Measurements from ENCODE around the gene MEGF6. TPM values are rescaled to one million over a fixed set of nuclear protein-coding genes. Genes with fewer than 3 reads are reported as not detected.

Gene MEGF6
- total RNA-seq, 1 experiment from 2014 or later, result 21.3 TPM

- no peak within 1 kb of the TSS for H2AFZ ChIP-seq (ENCODE audit: low read length)
- no peak within 1 kb of the TSS for H2BK120ac ChIP-seq (ENCODE audit: low read depth, low read length, poor library complexity, severe bottlenecking)
- H3K4ac ChIP-seq (ENCODE audit: low read depth, low read length), result no peak within 1 kb of the TSS
- no peak within 1 kb of the TSS for H3K27ac ChIP-seq (ENCODE audit: insufficient read length, low read depth, low read length)
- H3K56ac ChIP-seq (ENCODE audit: insufficient read length, low read depth, low read length), result no peak within 1 kb of the TSS
- H2BK15ac ChIP-seq (ENCODE audit: low read depth, low read length), result no peak within 1 kb of the TSS
- no peak within 1 kb of the TSS for H2BK20ac ChIP-seq (ENCODE audit: low read depth, low read length, poor library complexity, severe bottlenecking)
- no peak within 1 kb of the TSS for H2BK12ac ChIP-seq (ENCODE audit: insufficient read length, low read depth, low read length)
- H3K4me2 ChIP-seq (ENCODE audit: insufficient read depth, insufficient read length, low read length), result peak within 1 kb of the TSS; percentile 65
- H3K23ac ChIP-seq (ENCODE audit: insufficient read length, low read depth, low read length), result no peak within 1 kb of the TSS
- H2AK5ac ChIP-seq (ENCODE audit: insufficient read length, low read length), result no peak within 1 kb of the TSS
- no peak for DNase-seq
- no peak within 1 kb of the TSS for H3K9ac ChIP-seq (ENCODE audit: extremely low read depth, insufficient read length, low read length)
- no peaks in the 10 kb centered on the region for H3K9me3 ChIP-seq (ENCODE audit: control insufficient read depth, low read depth, low read length)
- no peak within 1 kb of the TSS for H3K18ac ChIP-seq (ENCODE audit: insufficient read length, low read depth, low read length)
- Mint-ChIP-seq H3K4me3 (peak within 1 kb of the TSS; percentile 64 to 85), H3K9me3 (peaks cover 0 to 2% of the 10 kb centered on the region in 2 experiments; a peak in 1 of 5 replicates), H3K4me1 (peaks cover 17 to 18% of the 10 kb centered on the region in 2 experiments), H3K36me3 (ENCODE audit: insufficient read depth in 1 of 3, low read depth in 3 of 3) (peaks cover 0 to 6% (median 4%) of the 10 kb centered on the region in 3 experiments; a peak in 5 of 7 replicates), H3K27ac (no peak within 1 kb of the TSS; a peak in 1 of 7 replicates), H3K27me3 (ENCODE audit: low read depth) (peaks cover 67% of the 10 kb centered on the region)
- H4K8ac ChIP-seq (replicated peaks; ENCODE audit: insufficient read length, low read depth, low read length), result no peak within 1 kb of the TSS
- H4K20me1 ChIP-seq (ENCODE audit: control insufficient read depth, insufficient read depth, insufficient read length), result no peaks in the 10 kb centered on the region
- H3K79me2 ChIP-seq (ENCODE audit: insufficient read depth, low read length), result peaks cover 3% of the 10 kb centered on the region; the same call in 1 of the 2 replicates
- peaks cover 28% of the 10 kb centered on the region for H3K23me2 ChIP-seq (ENCODE audit: insufficient read length, low read depth, low read length, poor library complexity, severe bottlenecking)
- WGBS (ENCODE audit: extremely low coverage, insufficient read length, low lambda C conversion rate), result no CpG with 5 or more reads among the region's 80 CpGs
- no peak within 1 kb of the TSS; the same call in 1 of the 2 replicates for H3K14ac ChIP-seq (ENCODE audit: insufficient read depth, low read length)
- no peaks in the 10 kb centered on the region for H3K79me1 ChIP-seq (ENCODE audit: insufficient read depth, low read depth, low read length, poor library complexity, severe bottlenecking)
- TF ChIP-seq CTCF (conservative IDR thresholded peaks at IDR 0.05), result no peak
- no peaks in the 10 kb centered on the region for H3K4me1 ChIP-seq (ENCODE audit: insufficient read depth, low read length)
- no peak within 1 kb of the TSS for H3T11ph ChIP-seq (ENCODE audit: low read length)
- H4K5ac ChIP-seq (ENCODE audit: insufficient read length, low read depth, low read length), result no peak within 1 kb of the TSS
- peaks cover 40% of the 10 kb centered on the region for H3K27me3 ChIP-seq (ENCODE audit: insufficient read depth, low read length)
- no peak within 1 kb of the TSS for H2BK5ac ChIP-seq (ENCODE audit: insufficient read length, low read length)
- no peak within 1 kb of the TSS for H4K91ac ChIP-seq (ENCODE audit: insufficient read length, low read depth, low read length)
These were observed 40.7 kb upstream of the MEGF6 start, which contains the start of gene TP73 for GRCh38 chr1:3651930-3652547. Gene TP73 (plus strand): TSS chr1:3652516. CDS start chr1:3682366, 29,850 bp downstream.
